Esophagus muscularis mucosa (tissue), 4 donors: ENCODE data around the gene CYP24A1.

Experiments used
- EP300 ChIP-seq: sonication (generic); formaldehyde crosslinking; IDR thresholded peaks from one replicate; pipeline ENCODE4 v1.6.1; 2017; ENCODE audit warnings: antibody characterized with exemption
- POLR2A ChIP-seq: fragments of 450-650 bp; IDR thresholded peaks from one replicate; pipeline ENCODE4 v1.6.1; 2017; ENCODE audit warnings: antibody characterized with exemption, moderate library complexity, mild to moderate bottlenecking, low read depth
- TF ChIP-seq, protein P1 (sequence below), 3 experiments: fragments of 200-600 bp in 2 of 3; fragments of 450-650 bp in 1 of 3; sonication (generic) in 2 of 3; IDR thresholded peaks; one replicate each; pipeline ENCODE4 v1.5.1; 2017 to 2019; ENCODE audit warnings: antibody characterized with exemption in 3 of 3, mild to moderate bottlenecking in 2 of 3, moderate library complexity in 1 of 3

DNA sequence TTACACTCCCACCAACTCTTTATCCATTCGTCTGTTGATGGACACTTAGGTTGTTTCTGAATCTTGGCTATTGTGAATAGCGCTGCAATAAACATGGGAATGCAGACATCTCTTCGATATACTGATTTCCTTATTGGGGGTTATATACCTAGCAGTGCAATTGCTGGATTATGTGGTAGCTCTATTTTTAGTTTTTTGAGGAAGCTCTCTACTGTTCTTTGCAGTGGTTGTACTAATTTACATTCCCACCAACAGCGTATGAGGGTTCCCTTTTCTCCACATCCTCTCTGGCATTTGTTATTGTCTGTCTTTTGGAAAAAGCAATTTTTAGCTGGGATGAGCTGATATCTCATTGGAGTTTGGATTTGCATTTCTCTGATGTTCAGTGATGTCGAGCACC lies 29.5 kb upstream of the CYP24A1 start:
- TF ChIP-seq, protein P1, sequence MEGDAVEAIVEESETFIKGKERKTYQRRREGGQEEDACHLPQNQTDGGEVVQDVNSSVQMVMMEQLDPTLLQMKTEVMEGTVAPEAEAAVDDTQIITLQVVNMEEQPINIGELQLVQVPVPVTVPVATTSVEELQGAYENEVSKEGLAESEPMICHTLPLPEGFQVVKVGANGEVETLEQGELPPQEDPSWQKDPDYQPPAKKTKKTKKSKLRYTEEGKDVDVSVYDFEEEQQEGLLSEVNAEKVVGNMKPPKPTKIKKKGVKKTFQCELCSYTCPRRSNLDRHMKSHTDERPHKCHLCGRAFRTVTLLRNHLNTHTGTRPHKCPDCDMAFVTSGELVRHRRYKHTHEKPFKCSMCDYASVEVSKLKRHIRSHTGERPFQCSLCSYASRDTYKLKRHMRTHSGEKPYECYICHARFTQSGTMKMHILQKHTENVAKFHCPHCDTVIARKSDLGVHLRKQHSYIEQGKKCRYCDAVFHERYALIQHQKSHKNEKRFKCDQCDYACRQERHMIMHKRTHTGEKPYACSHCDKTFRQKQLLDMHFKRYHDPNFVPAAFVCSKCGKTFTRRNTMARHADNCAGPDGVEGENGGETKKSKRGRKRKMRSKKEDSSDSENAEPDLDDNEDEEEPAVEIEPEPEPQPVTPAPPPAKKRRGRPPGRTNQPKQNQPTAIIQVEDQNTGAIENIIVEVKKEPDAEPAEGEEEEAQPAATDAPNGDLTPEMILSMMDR (IDR thresholded peaks at IDR 0.05) = no peak
- TF ChIP-seq POLR2A (no peak), EP300 (no peak)
